K562 (cell line): Measurements from ENCODE around the gene APOBEC3C.
"Not testable (repeated sequence)": the region's sequence is repeated elsewhere in the genome, so short reads cannot be mapped to it uniquely, and the experiment has no call there.

ENCODE experiments used
- ETV6 ChIP-seq, 3 experiments: fragments of 150-350 bp in 1 of 3; sonication (generic) in 1 of 3; formaldehyde crosslinking in 1 of 3; IDR thresholded peaks; 2 replicates each; pipeline versions ENCODE4 v1.6.1 to v1.8.0; 2014 to 2022; ENCODE audit warnings: borderline replicate concordance in 2 of 3, low read depth in 2 of 3, antibody characterized with exemption in 1 of 3, low read length in 1 of 3, mild to moderate bottlenecking in 1 of 3, missing genetic modification reagents in 1 of 3
- SLC30A9 ChIP-seq: fragments of 250-450 bp; sonication (Bioruptor Pico); IDR thresholded peaks from 2 replicates; pipeline ENCODE4 v1.8.0; 2022; ENCODE audit warnings: mild to moderate bottlenecking, moderate library complexity
- SMARCC2 ChIP-seq: fragments of 450-650 bp; IDR thresholded peaks from 2 replicates; pipeline ENCODE4 v1.6.1; 2017; ENCODE audit warnings: antibody characterized with exemption, moderate library complexity, mild to moderate bottlenecking, low read depth
- TF ChIP-seq, protein P1 (sequence below), 3 experiments: IDR thresholded peaks in 2 of 3; conservative IDR thresholded peaks in 1 of 3; 2 replicates each; pipeline ENCODE4 v1.5.1; 2011 to 2012; ENCODE audit warnings: low read length in 3 of 3, mild to moderate bottlenecking in 3 of 3, control low read depth in 2 of 3, improper control_type of control experiment in 1 of 3, inconsistent platforms in 1 of 3, low read depth in 1 of 3, mixed read lengths in 1 of 3, moderate library complexity in 1 of 3; ENCODE audit not compliant: insufficient read depth in 2 of 3

DNA sequence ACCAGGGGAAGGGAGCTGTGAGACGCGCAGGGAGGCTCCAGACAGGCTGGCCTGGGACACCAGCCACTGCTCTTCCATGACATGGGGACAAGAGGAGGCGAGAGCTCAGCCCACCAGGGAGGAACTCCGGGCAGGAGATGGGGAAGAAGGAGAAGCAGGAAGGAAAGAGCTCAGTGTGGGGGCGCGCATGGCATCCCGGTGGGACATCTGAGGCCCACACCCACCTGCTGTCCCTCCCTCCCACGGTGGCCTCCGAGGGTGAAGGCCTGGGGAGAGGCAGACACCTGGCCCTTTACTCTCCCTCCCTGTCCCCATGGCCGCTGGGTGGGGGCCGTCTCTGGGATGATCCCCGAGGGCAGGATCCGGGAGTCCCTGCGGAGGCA is 26.1 kb downstream of the APOBEC3C start:
- TF ChIP-seq SMARCC2; ETV6 (IDR thresholded peaks at IDR 0.05; ENCODE audit: borderline replicate concordance in 1 of 2, low read depth in 2 of 2, low read length in 1 of 2); ETV6 (CRISPR knock-in tag; IDR thresholded peaks at IDR 0.05; ENCODE audit: borderline replicate concordance); SLC30A9: not testable (repeated sequence)
- TF ChIP-seq, protein P1, sequence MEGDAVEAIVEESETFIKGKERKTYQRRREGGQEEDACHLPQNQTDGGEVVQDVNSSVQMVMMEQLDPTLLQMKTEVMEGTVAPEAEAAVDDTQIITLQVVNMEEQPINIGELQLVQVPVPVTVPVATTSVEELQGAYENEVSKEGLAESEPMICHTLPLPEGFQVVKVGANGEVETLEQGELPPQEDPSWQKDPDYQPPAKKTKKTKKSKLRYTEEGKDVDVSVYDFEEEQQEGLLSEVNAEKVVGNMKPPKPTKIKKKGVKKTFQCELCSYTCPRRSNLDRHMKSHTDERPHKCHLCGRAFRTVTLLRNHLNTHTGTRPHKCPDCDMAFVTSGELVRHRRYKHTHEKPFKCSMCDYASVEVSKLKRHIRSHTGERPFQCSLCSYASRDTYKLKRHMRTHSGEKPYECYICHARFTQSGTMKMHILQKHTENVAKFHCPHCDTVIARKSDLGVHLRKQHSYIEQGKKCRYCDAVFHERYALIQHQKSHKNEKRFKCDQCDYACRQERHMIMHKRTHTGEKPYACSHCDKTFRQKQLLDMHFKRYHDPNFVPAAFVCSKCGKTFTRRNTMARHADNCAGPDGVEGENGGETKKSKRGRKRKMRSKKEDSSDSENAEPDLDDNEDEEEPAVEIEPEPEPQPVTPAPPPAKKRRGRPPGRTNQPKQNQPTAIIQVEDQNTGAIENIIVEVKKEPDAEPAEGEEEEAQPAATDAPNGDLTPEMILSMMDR (IDR thresholded peaks at IDR 0.05 in 2 of 3, conservative IDR thresholded peaks at IDR 0.05 in 1 of 3; ENCODE audit: insufficient read depth in 2 of 3, low read depth in 1 of 3, low read length in 3 of 3) = not testable (repeated sequence)
